ENCODE measurements around the gene LPIN2.

DNA sequence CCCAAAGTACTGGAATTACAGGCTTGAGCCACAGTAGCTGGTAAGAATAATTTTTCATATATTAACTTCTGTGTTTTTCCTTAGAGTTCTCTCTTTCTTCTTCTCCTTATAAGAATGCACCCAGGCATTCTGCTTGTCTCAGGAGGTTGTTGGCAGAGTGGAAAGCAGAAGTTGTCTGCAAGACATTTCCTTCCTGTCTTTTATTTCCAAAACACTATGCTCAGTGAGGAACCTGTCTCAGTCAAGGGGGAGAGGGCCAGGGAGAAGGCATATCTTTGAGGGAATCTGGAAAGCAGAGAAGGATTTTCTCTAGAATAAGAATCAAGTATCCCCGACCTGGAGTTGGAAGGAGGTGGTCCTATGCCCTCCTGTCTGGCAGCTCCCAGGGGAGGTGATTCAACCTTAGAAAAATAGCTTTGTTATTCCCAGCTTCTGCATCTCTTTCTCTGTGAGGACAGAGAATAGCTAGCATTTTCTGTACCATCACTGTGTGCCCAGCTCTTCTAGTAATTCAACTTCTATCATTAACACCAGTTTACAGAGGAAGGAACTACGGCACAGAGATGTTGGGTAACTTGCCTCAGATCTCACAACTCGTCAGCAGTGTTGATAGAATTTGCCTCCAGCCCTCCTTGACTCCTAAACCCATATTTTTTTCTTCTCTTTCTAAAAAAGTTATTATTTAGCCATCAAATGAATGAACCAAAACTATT is 3.8 kb upstream of the LPIN2 start:
- TF ChIP-seq, protein P1, sequence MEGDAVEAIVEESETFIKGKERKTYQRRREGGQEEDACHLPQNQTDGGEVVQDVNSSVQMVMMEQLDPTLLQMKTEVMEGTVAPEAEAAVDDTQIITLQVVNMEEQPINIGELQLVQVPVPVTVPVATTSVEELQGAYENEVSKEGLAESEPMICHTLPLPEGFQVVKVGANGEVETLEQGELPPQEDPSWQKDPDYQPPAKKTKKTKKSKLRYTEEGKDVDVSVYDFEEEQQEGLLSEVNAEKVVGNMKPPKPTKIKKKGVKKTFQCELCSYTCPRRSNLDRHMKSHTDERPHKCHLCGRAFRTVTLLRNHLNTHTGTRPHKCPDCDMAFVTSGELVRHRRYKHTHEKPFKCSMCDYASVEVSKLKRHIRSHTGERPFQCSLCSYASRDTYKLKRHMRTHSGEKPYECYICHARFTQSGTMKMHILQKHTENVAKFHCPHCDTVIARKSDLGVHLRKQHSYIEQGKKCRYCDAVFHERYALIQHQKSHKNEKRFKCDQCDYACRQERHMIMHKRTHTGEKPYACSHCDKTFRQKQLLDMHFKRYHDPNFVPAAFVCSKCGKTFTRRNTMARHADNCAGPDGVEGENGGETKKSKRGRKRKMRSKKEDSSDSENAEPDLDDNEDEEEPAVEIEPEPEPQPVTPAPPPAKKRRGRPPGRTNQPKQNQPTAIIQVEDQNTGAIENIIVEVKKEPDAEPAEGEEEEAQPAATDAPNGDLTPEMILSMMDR (IDR thresholded peaks at IDR 0.05; ENCODE audit: low read depth, low read length, missing input control) = no peak
- no peak for TF ChIP-seq TAF1 (conservative IDR thresholded peaks at IDR 0.05)
- TF ChIP-seq, protein P2, sequence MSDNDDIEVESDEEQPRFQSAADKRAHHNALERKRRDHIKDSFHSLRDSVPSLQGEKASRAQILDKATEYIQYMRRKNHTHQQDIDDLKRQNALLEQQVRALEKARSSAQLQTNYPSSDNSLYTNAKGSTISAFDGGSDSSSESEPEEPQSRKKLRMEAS (IDR thresholded peaks at IDR 0.05) = no peak
- no peak for TF ChIP-seq ZBTB33 (IDR thresholded peaks at IDR 0.05)
- no peak for TF ChIP-seq REST (IDR thresholded peaks at IDR 0.05)
- TF ChIP-seq RAD21 (IDR thresholded peaks at IDR 0.05) = no peak
- no peak for TF ChIP-seq EGR1 (IDR thresholded peaks at IDR 0.05; ENCODE audit: low read depth in 2 of 2)
- TF ChIP-seq YY1 (IDR thresholded peaks at IDR 0.05) = no peak
- no peak for TF ChIP-seq HNF4G (IDR thresholded peaks at IDR 0.05)
- no peak for TF ChIP-seq RXRA (IDR thresholded peaks at IDR 0.05)
- no peak for TF ChIP-seq JUND (IDR thresholded peaks at IDR 0.05)
- TF ChIP-seq, protein P3, sequence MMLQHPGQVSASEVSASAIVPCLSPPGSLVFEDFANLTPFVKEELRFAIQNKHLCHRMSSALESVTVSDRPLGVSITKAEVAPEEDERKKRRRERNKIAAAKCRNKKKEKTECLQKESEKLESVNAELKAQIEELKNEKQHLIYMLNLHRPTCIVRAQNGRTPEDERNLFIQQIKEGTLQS (IDR thresholded peaks at IDR 0.05) = no peak
- TF ChIP-seq FOXA2 (IDR thresholded peaks at IDR 0.05) = no peak
